HG03097 (cell line): ENCODE results near the gene CLDND2.

ENCODE experiments used
- ATAC-seq: cut with Tn5 transposase; IDR thresholded peaks from one replicate; pipeline ENCODE4 v1.9.1; 2021; ENCODE audit not compliant: unreplicated experiment, low FRiP score

The CLDND2 gene

GRCh38 chr19:51357952-51358351 is 10.9 kb downstream of the CLDND2 start:
- no peak for ATAC-seq

GRCh38 chr19:51356159-51356801 is 12.5 kb downstream of the CLDND2 start:
- ATAC-seq: no peak

- no peak for ATAC-seq
Observed at GRCh38 chr19:51354742-51355148, 14.1 kb downstream of the CLDND2 start.

- no peak for ATAC-seq
Observed at GRCh38 chr19:51354103-51354741, 14.6 kb downstream of the CLDND2 start.

GRCh38 chr19:51352783-51353360 is 15.9 kb downstream of the CLDND2 start:
- ATAC-seq: no peak

- ATAC-seq: no peak
Observed at GRCh38 chr19:51351266-51351990, 17.4 kb downstream of the CLDND2 start.

- no peak for ATAC-seq
Observed at GRCh38 chr19:51347209-51347928, 21.4 kb downstream of the CLDND2 start.

- no peak for ATAC-seq
Observed at GRCh38 chr19:51346742-51347141, 22.1 kb downstream of the CLDND2 start.

GRCh38 chr19:51345076-51345620 is 23.7 kb downstream of the CLDND2 start:
- no peak for ATAC-seq

GRCh38 chr19:51342631-51343569 is 25.9 kb downstream of the CLDND2 start:
- no peak for ATAC-seq

GRCh38 chr19:51341976-51342580 is 26.7 kb downstream of the CLDND2 start, which contains the start of gene VSIG10L:
VSIG10L (minus strand) TSS chr19:51342139; CDS start chr19:51342124, 15 bp downstream.
- ATAC-seq: no peak

GRCh38 chr19:51341066-51341465 is 27.7 kb downstream of the CLDND2 start:
- ATAC-seq: no peak

GRCh38 chr19:51339687-51340656 is 28.8 kb downstream of the CLDND2 start:
- peak; percentile 37 for ATAC-seq

GRCh38 chr19:51339313-51339686 is 29.5 kb downstream of the CLDND2 start:
- ATAC-seq: no peak

GRCh38 chr19:51338563-51339312 is 30.1 kb downstream of the CLDND2 start:
- ATAC-seq: peak; percentile 57

GRCh38 chr19:51337861-51338562 is 30.8 kb downstream of the CLDND2 start:
- ATAC-seq: no peak
